HepG2 (cell line): Measurements from ENCODE around the gene CREBZF. TPM values are rescaled to one million over a fixed set of nuclear protein-coding genes. Genes with fewer than 3 reads are reported as not detected.
A peak's percentile ranks its signal among the peaks of the same experiment; 100 is the strongest.

ENCODE experiments used
- ATF1 ChIP-seq: IDR thresholded peaks from 2 replicates; pipeline ENCODE4 v1.6.1; 2016; ENCODE audit warnings: mild to moderate bottlenecking, control low read depth
- ATF5 ChIP-seq: sonication (generic); formaldehyde crosslinking; IDR thresholded peaks from 2 replicates; pipeline ENCODE4 v1.4.0; 2020; ENCODE audit warnings: mild to moderate bottlenecking, low read depth, missing genetic modification reagents
- HNF4G ChIP-seq, 2 experiments: sonication (generic) in 1 of 2; formaldehyde crosslinking in 1 of 2; IDR thresholded peaks; 2 replicates each; pipeline versions ENCODE4 v1.4.0 to v1.6.1; 2011 to 2020; ENCODE audit warnings: borderline replicate concordance in 2 of 2, low read depth in 2 of 2, mild to moderate bottlenecking in 2 of 2, low read length in 1 of 2, missing genetic modification reagents in 1 of 2, moderate library complexity in 1 of 2
- MTA1 ChIP-seq: sonication (generic); formaldehyde crosslinking; IDR thresholded peaks from 2 replicates; pipeline ENCODE4 v1.4.0; 2020; ENCODE audit warnings: missing genetic modification reagents, mild to moderate bottlenecking, borderline replicate concordance
- MXD4 ChIP-seq: IDR thresholded peaks from 2 replicates; pipeline ENCODE4 v1.6.1; 2016; ENCODE audit warnings: mild to moderate bottlenecking, missing biosample characterization, missing genetic modification reagents
- MXI1 ChIP-seq: IDR thresholded peaks from 3 replicates; pipeline ENCODE4 v1.6.1; 2012; ENCODE audit warnings: low read depth, low read length, inconsistent platforms, borderline replicate concordance
- RERE ChIP-seq: IDR thresholded peaks from 2 replicates; pipeline ENCODE4 v1.6.1; 2016; ENCODE audit warnings: low read depth, missing genetic modification reagents, missing compliant biosample characterization
- SP5 ChIP-seq: IDR thresholded peaks from 2 replicates; pipeline ENCODE4 v1.6.1; 2016; ENCODE audit warnings: low read depth, borderline replicate concordance
- ZNF180 ChIP-seq: sonication (generic); formaldehyde crosslinking; IDR thresholded peaks from 2 replicates; pipeline ENCODE4 v1.4.0; 2020; ENCODE audit warnings: low read depth, missing genetic modification reagents, borderline replicate concordance
- ZNF547 ChIP-seq: sonication (generic); formaldehyde crosslinking; IDR thresholded peaks from 2 replicates; pipeline ENCODE4 v1.5.1; 2020; ENCODE audit warnings: mild to moderate bottlenecking, missing genetic modification reagents
- polyA plus RNA-seq, 8 experiments: library from polyadenylated mRNA; depleted of rRNA in 3 of 8; stranded (reverse) in 7 of 8; unstranded in 1 of 8; fragments of >200 nt; fragmentation: Illumina TruSeq in 4 of 8; extraction: Trizol in 4 of 8; gene quantifications; 2 replicates each; pipeline versions ENCODE4 v1.2.1 to v1.2.3, GENCODE V29; 2011 to 2016; ENCODE audit warnings: low read depth in 4 of 8, missing spikeins in 1 of 8, mixed read lengths in 1 of 8; ENCODE audit not compliant: insufficient read depth in 1 of 8
- total RNA-seq, 5 experiments: library from RNA; depleted of rRNA; stranded (reverse); fragments of >200 nt; fragmentation: Illumina TruSeq; extraction: Trizol; gene quantifications; 2 replicates each; pipeline ENCODE4 v1.2.3, GENCODE V29; 2016; ENCODE audit warnings: low read depth in 1 of 5
- TF ChIP-seq, protein P1 (sequence below): sonication (generic); formaldehyde crosslinking; IDR thresholded peaks from 2 replicates; pipeline ENCODE4 v1.5.0; 2020; ENCODE audit warnings: missing genetic modification reagents
- TF ChIP-seq, protein P2 (sequence below): sonication (generic); formaldehyde crosslinking; IDR thresholded peaks from 2 replicates; pipeline ENCODE4 v1.5.1; 2020; ENCODE audit warnings: mild to moderate bottlenecking, missing genetic modification reagents

Gene CREBZF
- total and polyA plus RNA-seq, 2 of the 13 experiments (the other 11 are each of a cell fraction or from before 2014, with no cell fraction given): 30.6 to 43.1 TPM

- TF ChIP-seq ATF5 (CRISPR knock-in tag) (0 out of 2 replicates have a peak, but pooled peaks have one; percentile 42), MTA1 (CRISPR knock-in tag) (peak; percentile 21; the same call in 1 of the 2 replicates), ZNF547 (CRISPR knock-in tag) (no peak), RERE (CRISPR knock-in tag) (no peak), MXI1 (peak; percentile 24; the same call in 1 of the 3 replicates), SP5 (no peak; the same call in 1 of the 2 replicates), ZNF180 (CRISPR knock-in tag) (no peak), ATF1 (CRISPR knock-in tag) (peak; percentile 64; the same call in 1 of the 2 replicates), MXD4 (CRISPR knock-in tag) (peak; percentile 34; the same call in 1 of the 2 replicates), HNF4G (IDR thresholded peaks at IDR 0.05; ENCODE audit: borderline replicate concordance, low read depth, low read length) (no peak), HNF4G (CRISPR knock-in tag; IDR thresholded peaks at IDR 0.05; ENCODE audit: borderline replicate concordance, low read depth) (no peak)
- TF ChIP-seq, protein P1, sequence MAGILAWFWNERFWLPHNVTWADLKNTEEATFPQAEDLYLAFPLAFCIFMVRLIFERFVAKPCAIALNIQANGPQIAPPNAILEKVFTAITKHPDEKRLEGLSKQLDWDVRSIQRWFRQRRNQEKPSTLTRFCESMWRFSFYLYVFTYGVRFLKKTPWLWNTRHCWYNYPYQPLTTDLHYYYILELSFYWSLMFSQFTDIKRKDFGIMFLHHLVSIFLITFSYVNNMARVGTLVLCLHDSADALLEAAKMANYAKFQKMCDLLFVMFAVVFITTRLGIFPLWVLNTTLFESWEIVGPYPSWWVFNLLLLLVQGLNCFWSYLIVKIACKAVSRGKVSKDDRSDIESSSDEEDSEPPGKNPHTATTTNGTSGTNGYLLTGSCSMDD (CRISPR knock-in tag): no peak
- TF ChIP-seq, protein P2, sequence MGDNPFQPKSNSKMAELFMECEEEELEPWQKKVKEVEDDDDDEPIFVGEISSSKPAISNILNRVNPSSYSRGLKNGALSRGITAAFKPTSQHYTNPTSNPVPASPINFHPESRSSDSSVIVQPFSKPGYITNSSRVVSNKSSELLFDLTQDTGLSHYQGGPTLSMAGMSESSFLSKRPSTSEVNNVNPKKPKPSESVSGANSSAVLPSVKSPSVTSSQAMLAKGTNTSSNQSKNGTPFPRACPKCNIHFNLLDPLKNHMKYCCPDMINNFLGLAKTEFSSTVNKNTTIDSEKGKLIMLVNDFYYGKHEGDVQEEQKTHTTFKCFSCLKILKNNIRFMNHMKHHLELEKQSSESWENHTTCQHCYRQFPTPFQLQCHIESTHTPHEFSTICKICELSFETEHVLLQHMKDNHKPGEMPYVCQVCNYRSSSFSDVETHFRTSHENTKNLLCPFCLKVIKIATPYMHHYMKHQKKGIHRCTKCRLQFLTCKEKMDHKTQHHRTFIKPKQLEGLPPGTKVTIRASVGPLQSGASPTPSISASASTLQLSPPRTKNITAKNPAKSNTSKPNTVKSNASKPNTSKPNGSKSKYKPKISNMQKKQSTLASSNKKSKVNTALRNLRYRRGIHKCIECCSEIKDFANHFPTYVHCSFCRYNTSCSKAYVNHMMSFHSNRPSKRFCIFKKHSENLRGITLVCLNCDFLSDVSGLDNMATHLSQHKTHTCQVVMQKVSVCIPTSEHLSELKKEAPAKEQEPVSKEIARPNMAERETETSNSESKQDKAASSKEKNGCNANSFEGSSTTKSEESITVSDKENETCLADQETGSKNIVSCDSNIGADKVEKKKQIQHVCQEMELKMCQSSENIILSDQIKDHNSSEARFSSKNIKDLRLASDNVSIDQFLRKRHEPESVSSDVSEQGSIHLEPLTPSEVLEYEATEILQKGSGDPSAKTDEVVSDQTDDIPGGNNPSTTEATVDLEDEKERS (CRISPR knock-in tag): no peak
Measured at GRCh38 chr11:85664615-85665481, at the start of gene CREBZF (continued).
